ENCODE measurements around the gene KDF1.

The KDF1 gene

GRCh38 chr1:26959722-26960624, at the start of gene KDF1:
Gene KDF1 (minus strand): TSS chr1:26960468. CDS start chr1:26952380, 8,088 bp downstream.
- DNase-seq (ENCODE audit: low read depth) = no peak
- peak within 1 kb of the TSS; percentile 19 for H3K4me3 ChIP-seq (replicated peaks; ENCODE audit: low read depth, low read length)
- TF ChIP-seq CTCF (IDR thresholded peaks at IDR 0.05; ENCODE audit: low read length, missing control alignments) = no peak

- DNase-seq (ENCODE audit: low read depth) = no peak
- TF ChIP-seq CTCF (IDR thresholded peaks at IDR 0.05; ENCODE audit: low read length, missing control alignments) = no peak
- H3K4me3 ChIP-seq (replicated peaks; ENCODE audit: low read depth, low read length) = no peak overlapping the region
Observed at GRCh38 chr1:27009601-27010197, 49.4 kb upstream of the KDF1 start.

GRCh38 chr1:27007909-27008582, 47.8 kb upstream of the KDF1 start:
- DNase-seq (ENCODE audit: low read depth) = no peak
- no peak for TF ChIP-seq CTCF (IDR thresholded peaks at IDR 0.05; ENCODE audit: low read length, missing control alignments)
- H3K4me3 ChIP-seq (replicated peaks; ENCODE audit: low read depth, low read length) = no peak overlapping the region

GRCh38 chr1:27006683-27007082, 46.4 kb upstream of the KDF1 start:
- TF ChIP-seq CTCF (IDR thresholded peaks at IDR 0.05; ENCODE audit: low read length, missing control alignments) = no peak
- no peak overlapping the region for H3K4me3 ChIP-seq (replicated peaks; ENCODE audit: low read depth, low read length)

GRCh38 chr1:27005648-27006496, 45.6 kb upstream of the KDF1 start:
- no peak for DNase-seq (ENCODE audit: low read depth)
- no peak overlapping the region for H3K4me3 ChIP-seq (replicated peaks; ENCODE audit: low read depth, low read length)
- no peak for TF ChIP-seq CTCF (IDR thresholded peaks at IDR 0.05; ENCODE audit: low read length, missing control alignments)

More at GRCh38 chr1:27006683-27007082, 46.4 kb upstream of the KDF1 start:
- no peak for DNase-seq (ENCODE audit: low read depth)

- TF ChIP-seq CTCF (IDR thresholded peaks at IDR 0.05; ENCODE audit: low read length, missing control alignments) = no peak
- no peak overlapping the region for H3K4me3 ChIP-seq (replicated peaks; ENCODE audit: low read depth, low read length)
- no peak for DNase-seq (ENCODE audit: low read depth)
Observed at GRCh38 chr1:27005166-27005530, 44.9 kb upstream of the KDF1 start.

Measured in fibroblast of pulmonary artery (primary cell).